Suprapubic skin (tissue), 4 donors: ENCODE measurements around the gene SIGLEC8. TPM values are rescaled to one million over a fixed set of nuclear protein-coding genes. Genes with fewer than 3 reads are reported as not detected.
"Not testable (repeated sequence)": the region's sequence is repeated elsewhere in the genome, so short reads cannot be mapped to it uniquely, and the experiment has no call there.

Experiments
- DNase-seq, 2 donors: peaks; one replicate each; pipeline ENCODE4 v3.0.0-alpha.2; 2019; ENCODE audit warnings: low spot score in 2 of 2
- H3K27ac ChIP-seq: fragments of 200-600 bp; sonication (generic); one replicate; pipeline ENCODE4 v1.5.1; 2019
- H3K27me3 ChIP-seq: fragments of 200-600 bp; sonication (generic); one replicate; pipeline ENCODE4 v1.5.1; 2019
- H3K36me3 ChIP-seq: fragments of 200-600 bp; sonication (generic); one replicate; pipeline ENCODE4 v1.5.1; 2019
- H3K4me1 ChIP-seq: fragments of 200-600 bp; sonication (generic); one replicate; pipeline ENCODE4 v1.5.1; 2019
- H3K4me3 ChIP-seq: fragments of 200-600 bp; sonication (generic); one replicate; pipeline ENCODE4 v1.5.1; 2019; ENCODE audit warnings: mild to moderate bottlenecking
- H3K9me3 ChIP-seq: fragments of 200-600 bp; sonication (generic); one replicate; pipeline ENCODE4 v1.5.1; 2019
- EP300 ChIP-seq: sonication (generic); formaldehyde crosslinking; IDR thresholded peaks from one replicate; pipeline ENCODE4 v1.6.1; 2017; ENCODE audit warnings: antibody characterized with exemption
- POLR2A ChIP-seq, 2 donors: fragments of 450-650 bp; IDR thresholded peaks; one replicate each; pipeline ENCODE4 v1.6.1; 2017; ENCODE audit warnings: antibody characterized with exemption in 2 of 2, mild to moderate bottlenecking in 2 of 2, moderate library complexity in 2 of 2
- POLR2AphosphoS5 ChIP-seq, 3 donors: sonication (generic); formaldehyde crosslinking; IDR thresholded peaks; one replicate each; pipeline ENCODE4 v1.6.1; 2017; ENCODE audit warnings: antibody characterized with exemption in 3 of 3
- WGBS: methylation state at CpG from one replicate; pipeline ENCODE4 v1.1.5; 2018; 5-methylcytosine and 5-hydroxymethylcytosine counted together
- total RNA-seq, 4 donors: library from RNA; depleted of rRNA; stranded (reverse); fragments of >200 nt; gene quantifications; one replicate each; pipeline ENCODE4 v1.1.0, GENCODE V29; 2016
- TF ChIP-seq, protein P1 (sequence below), 2 donors: fragments of 200-600 bp in 1 of 2; fragments of 450-650 bp in 1 of 2; sonication (generic) in 1 of 2; IDR thresholded peaks; one replicate each; pipeline ENCODE4 v1.5.1; 2016 to 2019; ENCODE audit warnings: antibody characterized with exemption in 2 of 2, mild to moderate bottlenecking in 1 of 2, moderate library complexity in 1 of 2

SIGLEC8 gene
- total RNA-seq, 4 donors from 2014 or later, result 0.21 to 1.0 TPM; not detected in 2

DNA sequence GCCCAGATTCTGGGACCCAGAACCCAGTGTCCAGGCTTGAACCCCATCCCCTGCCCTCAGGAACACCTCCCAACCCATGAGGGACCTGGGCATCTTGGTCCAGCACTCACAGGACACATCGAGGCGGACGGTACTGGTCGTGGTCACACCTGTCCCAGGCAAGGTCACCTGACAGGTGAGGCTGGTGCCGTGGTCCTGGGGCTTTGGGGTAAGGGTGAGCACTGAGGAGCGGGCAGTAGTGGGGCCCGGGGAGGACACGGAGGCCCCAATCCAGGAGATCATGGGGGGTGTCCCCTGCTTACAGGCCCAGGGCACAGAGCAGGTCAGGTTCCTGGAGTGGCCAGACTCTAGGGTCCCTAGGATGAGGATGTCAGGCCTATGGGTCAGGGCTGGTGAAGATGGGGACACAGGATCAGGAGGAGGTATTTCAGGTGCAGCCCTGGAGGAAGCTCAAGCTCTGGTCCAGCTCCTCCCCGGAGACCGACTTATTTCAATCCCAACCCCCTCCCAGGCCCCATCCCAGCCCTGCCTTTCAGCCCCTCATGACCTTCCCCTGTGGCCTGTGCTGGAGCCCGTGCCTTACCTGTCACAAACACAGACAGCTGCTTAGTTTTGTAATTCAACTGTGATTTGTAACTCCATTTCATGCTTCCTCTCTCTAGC lies 772 bp downstream of the SIGLEC8 start:
- Histone ChIP-seq H3K36me3 (no peaks in the 10 kb centered on the region), H3K4me3 (no peak overlapping the region), H3K27me3 (peaks cover 40% of the 10 kb centered on the region), H3K9me3 (no peaks in the 10 kb centered on the region), H3K4me1 (no peaks in the 10 kb centered on the region), H3K27ac (no peak overlapping the region)
- WGBS, result 63% methylated on average over 5 of the region's 11 CpGs
- TF ChIP-seq POLR2A (IDR thresholded peaks at IDR 0.05) (no peak), EP300 (no peak)
- no peak for DNase-seq

DNA sequence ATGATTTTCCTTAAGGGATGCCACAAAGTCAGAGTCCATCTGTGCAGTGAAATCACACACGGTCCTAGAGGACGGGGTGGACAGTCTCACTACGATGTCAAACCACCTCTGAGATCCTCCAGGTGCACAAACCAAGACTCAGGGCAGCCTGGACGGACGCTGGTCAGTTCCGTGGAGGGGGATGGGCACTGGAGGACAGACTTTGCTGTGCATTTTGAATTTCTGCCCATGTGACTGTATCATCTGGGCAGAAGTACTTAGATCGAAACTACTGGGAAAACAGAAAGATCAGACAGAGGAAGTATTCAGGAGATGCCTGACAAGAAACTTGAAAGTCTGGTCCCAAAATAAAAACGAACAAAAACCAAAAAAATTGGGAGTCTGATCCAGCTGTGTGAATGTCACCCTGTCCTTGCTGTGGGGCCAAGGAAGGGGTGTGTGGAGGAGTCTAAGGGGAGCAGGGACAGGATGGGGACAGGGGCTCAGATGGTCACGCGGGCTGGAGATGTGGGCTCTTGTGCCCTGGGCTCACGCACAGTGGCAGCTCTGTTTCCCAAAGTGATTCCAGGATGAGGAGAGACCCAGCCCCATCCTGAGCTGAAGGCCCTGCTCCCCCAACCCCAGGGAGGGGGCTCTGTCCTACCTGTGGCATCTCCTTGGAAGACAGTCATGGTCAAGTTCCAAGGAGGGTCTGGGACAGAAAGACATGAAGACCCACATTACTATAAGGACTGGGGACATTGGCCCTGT lies 1.5 kb downstream of the SIGLEC8 start:
- WGBS, result 74% methylated on average over 11 of the region's 11 CpGs
- H3K36me3 ChIP-seq, result no peaks in the 10 kb centered on the region
- no peak for TF ChIP-seq EP300
- TF ChIP-seq POLR2AphosphoS5 (IDR thresholded peaks at IDR 0.05), result no peak
- TF ChIP-seq, protein P1, sequence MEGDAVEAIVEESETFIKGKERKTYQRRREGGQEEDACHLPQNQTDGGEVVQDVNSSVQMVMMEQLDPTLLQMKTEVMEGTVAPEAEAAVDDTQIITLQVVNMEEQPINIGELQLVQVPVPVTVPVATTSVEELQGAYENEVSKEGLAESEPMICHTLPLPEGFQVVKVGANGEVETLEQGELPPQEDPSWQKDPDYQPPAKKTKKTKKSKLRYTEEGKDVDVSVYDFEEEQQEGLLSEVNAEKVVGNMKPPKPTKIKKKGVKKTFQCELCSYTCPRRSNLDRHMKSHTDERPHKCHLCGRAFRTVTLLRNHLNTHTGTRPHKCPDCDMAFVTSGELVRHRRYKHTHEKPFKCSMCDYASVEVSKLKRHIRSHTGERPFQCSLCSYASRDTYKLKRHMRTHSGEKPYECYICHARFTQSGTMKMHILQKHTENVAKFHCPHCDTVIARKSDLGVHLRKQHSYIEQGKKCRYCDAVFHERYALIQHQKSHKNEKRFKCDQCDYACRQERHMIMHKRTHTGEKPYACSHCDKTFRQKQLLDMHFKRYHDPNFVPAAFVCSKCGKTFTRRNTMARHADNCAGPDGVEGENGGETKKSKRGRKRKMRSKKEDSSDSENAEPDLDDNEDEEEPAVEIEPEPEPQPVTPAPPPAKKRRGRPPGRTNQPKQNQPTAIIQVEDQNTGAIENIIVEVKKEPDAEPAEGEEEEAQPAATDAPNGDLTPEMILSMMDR (IDR thresholded peaks at IDR 0.05), result no peak
- no peak for TF ChIP-seq POLR2A (IDR thresholded peaks at IDR 0.05)
- no peak overlapping the region for H3K4me3 ChIP-seq
- no peaks in the 10 kb centered on the region for H3K4me1 ChIP-seq
- peaks cover 36% of the 10 kb centered on the region for H3K27me3 ChIP-seq
- no peak overlapping the region for H3K27ac ChIP-seq
- DNase-seq, result no peak
- H3K9me3 ChIP-seq, result no peaks in the 10 kb centered on the region

DNA sequence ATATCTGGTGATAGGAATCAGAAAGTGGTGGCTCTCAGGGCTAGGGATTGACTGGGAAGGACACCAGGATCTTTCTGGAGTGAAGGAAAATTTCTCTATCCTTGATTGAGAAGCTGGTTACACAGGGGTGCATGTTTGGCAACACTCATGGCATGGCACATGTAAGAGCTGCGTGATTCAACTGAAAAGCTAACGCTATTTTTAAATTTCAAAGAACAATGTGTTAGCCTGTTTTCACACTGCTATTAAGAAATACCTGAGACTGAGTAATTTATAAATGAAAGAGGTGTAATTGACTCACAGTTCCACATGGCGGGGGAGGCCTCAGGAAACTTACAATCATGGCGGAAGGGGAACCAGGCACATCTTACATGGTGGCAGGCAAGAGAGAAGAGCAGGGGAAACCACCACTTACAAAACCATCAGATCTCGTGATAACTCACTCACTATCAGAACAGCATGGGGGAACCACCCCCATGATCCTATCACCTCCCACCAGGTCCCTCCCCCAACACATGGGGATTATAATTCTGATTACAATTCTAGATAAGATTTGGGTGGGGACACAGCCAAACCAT lies 7.4 kb downstream of the SIGLEC8 start:
- Histone ChIP-seq H3K4me3 (no peak overlapping the region), H3K27ac (no peak overlapping the region), H3K4me1 (no peaks in the 10 kb centered on the region), H3K9me3 (no peaks in the 10 kb centered on the region), H3K27me3 (peaks cover 16% of the 10 kb centered on the region), H3K36me3 (no peaks in the 10 kb centered on the region)
- WGBS, result 88% methylated on average over 5 of the region's 5 CpGs
- TF ChIP-seq POLR2AphosphoS5 (IDR thresholded peaks at IDR 0.05) (no peak), EP300 (no peak), POLR2A (IDR thresholded peaks at IDR 0.05) (no peak)
- TF ChIP-seq, protein P1 (IDR thresholded peaks at IDR 0.05), result no peak
- DNase-seq, result no peak

DNA sequence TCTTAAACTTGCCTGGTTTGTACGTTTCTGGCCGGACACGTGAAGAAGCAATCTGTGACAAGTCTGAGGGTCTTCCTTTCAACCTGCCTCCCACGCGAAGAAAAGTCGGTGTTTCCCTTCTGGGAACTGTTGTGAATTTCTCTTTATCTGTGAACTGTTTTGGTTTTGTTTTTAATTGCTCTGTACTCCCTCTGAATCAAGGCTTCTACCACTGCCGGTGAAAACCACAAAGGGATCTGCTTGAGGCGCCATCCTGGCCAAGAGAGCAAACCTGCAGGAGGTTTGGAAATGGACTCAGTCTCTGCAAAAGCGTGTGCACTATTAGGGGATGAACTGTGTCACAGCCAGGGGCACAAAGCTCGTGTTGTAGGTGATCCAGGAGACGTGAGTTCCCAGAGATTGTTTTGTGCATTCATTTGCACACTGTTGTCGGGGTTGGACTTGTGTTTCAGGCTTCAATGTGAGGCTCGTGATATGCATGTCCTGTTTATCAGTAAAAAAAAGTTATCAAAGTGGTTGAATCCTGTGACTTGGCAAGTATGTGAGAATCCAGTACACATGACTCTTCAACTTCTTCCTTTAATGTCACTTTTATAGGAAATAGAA lies 9.7 kb downstream of the SIGLEC8 start:
- Histone ChIP-seq H3K4me3 (no peak overlapping the region), H3K27ac (no peak overlapping the region), H3K36me3 (no peaks in the 10 kb centered on the region), H3K27me3 (peaks cover 12% of the 10 kb centered on the region), H3K4me1 (no peaks in the 10 kb centered on the region), H3K9me3 (no peaks in the 10 kb centered on the region)
- no peak for DNase-seq
- WGBS, result 59% methylated on average over 13 of the region's 13 CpGs
- TF ChIP-seq, protein P1 (IDR thresholded peaks at IDR 0.05), result no peak
- no peak for TF ChIP-seq POLR2AphosphoS5 (IDR thresholded peaks at IDR 0.05)
- TF ChIP-seq POLR2A (IDR thresholded peaks at IDR 0.05), result no peak
- no peak for TF ChIP-seq EP300

DNA sequence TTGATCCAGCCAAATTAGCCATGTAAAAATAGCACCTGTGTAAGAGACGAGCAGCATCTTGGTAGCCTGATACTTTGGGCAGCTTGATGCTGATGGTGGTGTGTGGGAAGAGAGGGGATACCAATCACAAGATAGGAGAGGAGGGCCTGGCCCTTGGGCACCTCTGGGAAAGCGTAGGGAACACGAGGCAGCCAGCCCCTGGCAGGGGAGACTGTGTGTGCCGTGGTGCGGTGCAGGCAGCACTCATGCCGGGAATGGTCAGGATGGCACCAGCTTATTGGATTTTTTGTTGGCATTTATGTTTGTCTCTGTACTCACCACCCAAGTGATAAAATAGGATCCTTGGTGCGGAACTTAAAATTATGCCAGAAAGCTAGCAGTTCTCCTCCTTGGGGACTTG lies 10.2 kb downstream of the SIGLEC8 start:
- Histone ChIP-seq H3K4me1 (no peaks in the 10 kb centered on the region), H3K9me3 (no peaks in the 10 kb centered on the region), H3K36me3 (no peaks in the 10 kb centered on the region), H3K4me3 (no peak overlapping the region), H3K27ac (no peak overlapping the region), H3K27me3 (peaks cover 12% of the 10 kb centered on the region)
- WGBS, result 74% methylated on average over 7 of the region's 7 CpGs
- TF ChIP-seq POLR2AphosphoS5 (IDR thresholded peaks at IDR 0.05) (no peak), POLR2A (IDR thresholded peaks at IDR 0.05) (no peak), EP300 (no peak)
- TF ChIP-seq, protein P1 (IDR thresholded peaks at IDR 0.05), result no peak
- DNase-seq, result no peak

DNA sequence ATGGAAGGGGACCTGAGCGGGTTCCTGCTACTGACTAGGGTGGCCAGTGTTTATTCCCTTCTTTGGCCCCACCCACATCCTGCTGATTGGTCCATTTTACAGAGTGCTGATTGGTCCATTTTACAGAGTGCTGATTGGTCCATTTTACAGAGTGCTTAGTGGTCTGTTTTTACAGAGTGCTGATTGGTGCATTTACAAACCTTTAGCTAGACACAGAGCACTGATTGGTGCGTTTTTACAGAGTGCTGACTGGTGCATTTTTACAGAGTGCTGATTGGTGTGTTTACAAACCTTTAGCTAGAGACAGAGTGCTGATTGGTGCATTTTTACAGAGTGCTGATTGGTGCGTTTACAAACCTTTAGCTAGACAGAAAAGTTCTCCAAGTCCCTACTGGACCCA lies 10.7 kb downstream of the SIGLEC8 start:
- not testable (repeated sequence) for H3K27ac ChIP-seq, DNase-seq, H3K4me3 ChIP-seq, H3K4me1 ChIP-seq, H3K9me3 ChIP-seq, H3K36me3 ChIP-seq
- H3K27me3 ChIP-seq, result peaks cover 16% of the 10 kb centered on the region
- 93% methylated on average over 3 of the region's 3 CpGs for WGBS
